Right hindlimb (tissue), 1 donor: Measurements from ENCODE around the gene TMEM42.
"Not testable (repeated sequence)": the region's sequence is repeated elsewhere in the genome, so short reads cannot be mapped to it uniquely, and the experiment has no call there.

Experiments
- DNase-seq: peaks from one replicate; pipeline ENCODE4 v3.0.0-alpha.2; 2018

The TMEM42 gene

GRCh38 chr3:44861412-44862225 is at the start of gene TMEM42:
TMEM42 (plus strand) TSS chr3:44861912; CDS start chr3:44861925, 13 bp downstream.
- peak; percentile 95 for DNase-seq

DNA sequence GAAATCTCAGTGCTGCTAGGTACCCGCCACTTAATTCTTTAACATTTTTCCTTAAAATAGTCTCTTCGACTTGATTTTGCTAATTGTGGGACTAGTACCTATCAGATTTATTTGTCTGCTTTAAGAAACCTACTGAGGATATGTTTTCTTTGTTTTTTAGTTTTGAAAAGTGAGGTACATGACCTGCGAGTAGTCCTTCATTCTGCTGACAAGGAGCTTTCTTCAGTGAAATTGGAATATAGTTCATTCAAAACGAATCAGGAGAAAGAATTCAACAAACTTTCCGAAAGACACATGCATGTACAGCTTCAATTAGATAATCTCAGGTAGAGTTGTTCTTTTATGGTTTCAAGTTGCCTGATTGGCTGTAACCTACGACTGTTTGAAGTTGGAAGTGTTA is 47.0 kb upstream of the TMEM42 start:
- no peak for DNase-seq

- DNase-seq: not testable (repeated sequence)
Measured at GRCh38 chr3:44816334-44816733, 45.4 kb upstream of the TMEM42 start.

DNA sequence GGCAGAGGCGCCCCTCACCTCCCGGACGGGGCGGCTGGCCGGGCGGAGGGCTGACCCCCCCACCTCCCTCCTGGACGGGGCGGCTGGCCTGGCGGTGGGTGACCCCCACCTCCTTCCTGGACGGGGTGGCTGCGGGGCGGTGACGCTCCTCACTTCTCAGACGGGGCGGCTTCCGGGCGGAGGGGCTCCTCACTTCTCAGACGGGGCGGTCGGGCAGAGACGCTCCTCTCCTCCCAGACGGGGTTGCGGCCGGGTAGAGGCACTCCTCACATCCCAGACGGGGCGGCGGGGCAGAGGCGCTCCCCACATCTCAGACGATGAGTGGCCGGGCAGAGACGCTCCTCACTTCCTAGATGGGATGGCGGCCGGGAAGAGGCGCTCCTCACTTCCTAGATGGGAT is 40.5 kb upstream of the TMEM42 start:
- not testable (repeated sequence) for DNase-seq

DNA sequence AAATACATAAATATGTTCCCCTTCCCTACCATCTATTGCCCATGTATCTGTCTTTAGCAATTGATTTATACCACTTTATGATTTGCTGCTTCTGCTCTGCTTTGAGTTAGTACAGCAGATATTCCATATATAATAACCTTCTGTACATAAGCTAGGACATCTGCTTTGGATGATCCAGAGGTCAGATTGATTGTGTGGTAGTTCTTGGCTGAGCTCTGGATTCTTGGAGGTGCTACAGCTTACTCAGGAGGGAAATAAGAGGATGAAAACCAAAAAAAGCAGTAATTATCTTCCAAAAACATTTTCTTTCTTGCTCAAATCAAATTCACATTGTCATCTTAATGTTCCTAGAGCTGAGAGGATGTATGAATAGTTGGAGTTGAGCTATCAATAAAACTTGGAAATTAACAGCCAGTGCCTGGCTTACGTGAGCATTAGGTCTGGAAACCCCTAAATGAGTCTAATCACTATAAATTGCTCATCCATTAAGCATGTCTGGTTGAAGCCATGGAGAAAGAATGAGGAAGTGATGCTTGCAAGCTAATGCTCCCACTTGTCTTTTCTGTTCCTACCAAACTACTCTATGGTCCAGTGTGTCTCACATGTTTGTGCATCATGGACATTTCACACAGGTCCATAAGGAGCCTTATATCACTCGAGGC is 36.3 kb upstream of the TMEM42 start:
- no peak for DNase-seq

DNA sequence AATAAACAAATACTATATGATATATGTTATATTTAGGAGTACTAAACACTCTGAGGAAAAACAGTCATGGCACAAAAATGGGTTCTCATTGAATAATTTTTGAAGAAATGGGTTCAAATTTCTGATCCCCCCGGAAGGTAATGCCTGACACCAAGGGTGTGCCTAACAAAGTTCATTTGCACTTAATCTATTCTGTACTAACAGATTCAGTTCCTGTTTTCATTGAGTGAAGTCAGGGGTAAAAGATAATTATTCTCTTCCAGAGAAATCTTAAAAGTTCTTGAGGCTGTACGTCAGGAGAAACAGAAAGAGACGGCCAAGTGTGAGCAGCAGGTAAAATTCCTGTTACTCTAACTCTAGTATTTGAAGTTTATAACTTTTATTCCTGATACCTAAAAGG is 34.5 kb upstream of the TMEM42 start:
- DNase-seq: no peak

- no peak for DNase-seq
Measured at GRCh38 chr3:44831232-44831631, 30.5 kb upstream of the TMEM42 start.

DNA sequence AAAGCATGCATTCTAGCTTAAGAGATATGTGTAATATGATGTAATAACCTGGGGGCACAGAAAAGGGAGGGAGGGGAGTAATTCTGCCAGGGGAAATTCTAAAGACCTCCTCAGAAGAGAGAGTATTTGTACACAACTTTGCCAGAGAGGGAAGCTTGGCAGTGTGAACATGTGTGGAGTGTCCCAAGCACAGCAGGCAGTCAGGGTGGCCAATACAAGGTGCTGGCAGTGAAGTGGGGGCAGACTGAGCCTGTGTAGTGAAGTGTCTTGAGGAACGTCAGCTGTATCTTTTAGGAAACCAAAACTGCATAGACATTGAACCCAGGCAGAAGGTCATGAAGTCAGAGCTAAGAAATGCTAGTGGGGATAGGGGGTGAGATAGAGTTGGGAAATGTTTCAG is 29.7 kb upstream of the TMEM42 start:
- DNase-seq: no peak

GRCh38 chr3:44832965-44833364 is 28.7 kb upstream of the TMEM42 start:
- DNase-seq: no peak

GRCh38 chr3:44833394-44833793 is 28.3 kb upstream of the TMEM42 start:
- no peak for DNase-seq

DNA sequence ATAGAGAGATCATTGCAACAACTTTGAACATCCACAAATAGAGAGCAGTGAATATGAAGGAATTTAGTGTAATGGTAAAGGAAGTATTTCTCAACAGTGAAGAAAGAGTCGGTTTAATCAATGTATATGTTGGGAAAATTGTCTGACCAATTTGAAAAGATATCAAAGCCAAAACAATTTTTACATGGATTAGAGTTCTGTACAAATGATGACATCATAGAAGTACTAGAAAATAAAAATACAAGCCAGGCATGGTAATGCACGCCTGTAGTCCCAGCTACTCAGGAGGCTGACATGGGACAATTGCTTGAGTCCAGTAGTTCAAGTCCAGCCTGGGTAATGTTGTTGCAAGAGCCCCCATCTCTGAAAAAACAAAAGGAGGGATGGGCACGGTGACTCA is 26.0 kb upstream of the TMEM42 start:
- no peak for DNase-seq

- no peak for DNase-seq
Measured at GRCh38 chr3:44842376-44842775, 19.3 kb upstream of the TMEM42 start.

DNA sequence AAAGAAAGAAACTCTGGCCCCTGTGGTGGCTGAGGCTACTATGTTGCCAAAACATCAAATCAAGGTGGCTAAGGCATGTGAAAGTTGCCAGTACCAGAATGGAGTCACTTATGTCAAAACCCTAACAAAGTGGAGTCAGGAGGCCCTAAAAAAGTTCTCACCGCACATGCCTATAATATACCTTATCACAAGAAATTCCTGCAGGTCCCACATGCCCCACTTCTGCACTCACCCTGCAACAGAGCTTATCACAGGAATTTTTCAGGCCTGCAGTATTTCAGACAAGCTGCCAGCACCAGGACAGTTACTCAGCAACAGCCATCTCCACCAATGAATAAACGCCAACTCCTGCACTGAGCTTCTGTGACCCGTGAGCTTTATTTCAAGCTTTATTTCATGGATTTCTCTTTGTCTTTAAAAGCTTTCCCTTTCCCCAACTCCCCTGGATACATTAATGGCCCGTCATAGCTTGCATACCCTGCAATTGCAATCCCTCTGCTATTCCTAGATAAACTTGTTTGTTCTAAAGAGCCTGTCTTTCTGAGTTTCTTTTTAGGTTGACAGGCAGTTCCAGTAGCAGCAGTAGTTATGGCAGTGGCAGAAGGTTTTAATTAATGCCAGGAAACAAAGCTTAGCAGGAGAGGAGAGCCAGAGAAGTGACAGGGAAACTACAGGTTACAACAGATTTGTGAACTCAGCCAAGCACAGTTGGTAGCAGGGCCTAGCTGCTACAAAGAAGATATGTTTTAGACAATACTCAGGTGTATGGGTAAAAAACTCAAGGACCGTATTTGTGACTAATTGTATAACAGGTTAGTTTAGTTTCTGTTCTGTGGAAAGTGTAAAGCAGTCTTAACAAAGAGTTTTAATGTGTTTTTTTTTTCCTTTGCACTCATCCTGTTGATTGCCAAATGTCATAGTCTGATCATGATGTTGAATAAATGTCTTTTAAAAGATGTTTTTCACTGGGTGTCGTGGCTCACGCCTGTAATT is 15.9 kb upstream of the TMEM42 start:
- no peak for DNase-seq

DNA sequence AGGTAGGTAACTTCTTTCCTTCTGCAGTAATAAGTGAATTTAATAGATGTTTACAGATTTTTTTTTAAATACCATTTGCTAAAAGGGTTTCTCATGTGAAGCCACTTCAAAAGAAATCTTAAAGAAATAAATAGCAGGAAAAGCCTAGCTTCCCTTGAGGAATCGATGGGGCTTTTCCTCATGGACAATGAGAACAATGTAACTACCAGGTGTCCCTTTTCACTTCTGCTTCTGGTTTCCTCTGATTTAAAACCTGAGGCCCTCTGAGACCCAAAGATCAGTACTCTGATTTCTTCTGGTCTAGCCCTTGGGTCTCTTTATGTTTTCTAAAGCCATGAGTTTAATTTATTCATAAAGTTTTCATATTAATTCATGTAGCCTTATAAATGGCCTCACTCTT is 13.1 kb upstream of the TMEM42 start:
- DNase-seq: no peak

- not testable (repeated sequence) for DNase-seq
Measured at GRCh38 chr3:44856663-44857062, 5.0 kb upstream of the TMEM42 start.

- DNase-seq: no peak
Measured at GRCh38 chr3:44860117-44860516, 1.6 kb upstream of the TMEM42 start.

- DNase-seq: no peak
Measured at GRCh38 chr3:44862226-44862637, 520 bp downstream of the TMEM42 start.

DNA sequence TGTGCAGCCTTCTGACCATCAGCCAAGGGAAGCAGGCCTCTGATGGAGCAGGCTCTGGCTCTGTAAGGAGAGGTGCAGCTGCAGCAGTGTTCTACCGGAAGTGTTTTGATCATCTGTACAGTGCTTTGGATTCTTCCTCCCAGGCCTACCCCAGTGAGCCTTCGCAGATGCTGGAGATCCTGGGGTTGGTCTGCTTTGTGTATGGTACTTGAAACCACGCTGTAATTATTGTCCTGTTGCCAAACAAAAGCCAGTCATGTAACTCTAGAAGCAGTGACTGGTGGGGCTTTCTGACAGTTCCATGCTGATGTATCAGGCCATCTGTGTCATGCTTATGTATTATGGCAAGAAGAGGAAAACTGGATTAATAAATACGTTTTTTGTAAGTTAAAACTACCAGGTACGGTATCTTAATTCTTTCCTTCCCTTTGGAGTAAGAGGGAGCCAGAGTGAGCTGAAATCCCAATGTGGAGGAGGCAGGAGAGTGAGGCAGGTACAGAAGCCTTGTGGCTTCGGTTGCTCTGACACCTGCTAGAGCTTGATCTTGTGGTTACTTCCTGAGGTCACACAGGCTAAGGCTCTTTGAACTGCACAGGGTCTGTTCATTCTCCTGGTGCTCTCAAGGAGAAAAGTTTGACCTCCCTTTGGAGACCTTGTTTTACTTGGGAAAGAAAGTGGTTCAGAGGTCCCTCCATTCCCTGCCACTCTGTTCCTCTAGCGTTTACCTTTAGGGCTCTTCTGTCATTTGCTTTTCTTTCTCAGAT is 3.7 kb downstream of the TMEM42 start:
- no peak for DNase-seq

DNA sequence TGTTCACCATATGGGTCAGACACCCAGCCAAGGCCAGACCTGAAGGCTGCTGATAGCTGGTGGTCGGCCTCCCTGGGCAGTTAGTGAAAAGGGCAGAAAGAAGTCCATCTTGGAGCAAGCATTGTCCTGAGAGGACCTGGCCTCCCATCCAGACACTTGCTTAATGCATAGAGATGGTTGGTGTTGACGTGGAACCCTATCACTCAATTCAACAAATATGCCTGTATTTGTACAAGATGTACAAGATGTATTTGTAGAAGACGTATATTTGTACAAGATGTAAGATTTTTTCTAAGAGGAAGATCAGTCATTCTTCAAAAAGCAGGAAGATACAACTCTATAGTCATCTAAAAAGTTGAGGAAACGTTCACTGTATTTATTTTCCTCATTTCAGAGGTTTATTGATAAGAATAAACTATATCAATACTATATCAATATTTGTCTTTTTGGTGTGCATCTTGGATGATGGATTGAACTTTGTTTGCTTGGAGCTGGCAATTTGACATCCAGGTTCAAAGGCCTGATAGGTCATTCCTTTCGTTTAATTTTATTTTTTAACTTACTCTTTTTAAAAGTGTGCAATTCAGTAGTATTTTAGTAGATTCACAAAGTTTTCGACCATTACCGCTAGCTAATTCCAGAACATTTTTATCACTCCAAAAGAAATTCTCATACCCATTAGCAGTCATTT is 5.9 kb downstream of the TMEM42 start:
- DNase-seq: no peak

GRCh38 chr3:44870375-44871061 is 8.8 kb downstream of the TMEM42 start:
- DNase-seq: no peak

DNA sequence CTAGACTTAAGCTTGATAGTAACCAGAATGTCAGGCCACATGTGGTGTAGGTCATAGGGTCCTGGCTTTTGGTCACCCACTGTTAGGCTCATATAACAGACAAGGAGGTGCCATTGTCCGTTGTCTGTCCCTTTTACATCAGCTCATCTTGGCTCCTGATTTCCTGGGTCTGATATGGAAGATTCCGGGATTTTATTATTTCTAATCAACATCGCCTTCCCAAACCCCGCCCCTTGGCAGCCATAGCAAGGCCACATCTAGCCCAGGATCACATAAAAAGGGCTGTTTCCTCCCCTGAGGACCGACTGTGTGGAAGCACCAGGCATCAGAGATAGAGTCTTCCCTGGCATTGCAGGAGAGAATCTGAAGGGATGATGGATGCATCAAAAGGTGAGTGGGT is 12.6 kb downstream of the TMEM42 start, which contains the start of gene TGM4:
TSS of gene TGM4 (plus strand) at position 301 of the 400 bp plus-strand sequence. CDS start at position 372, 71 bp downstream.
- DNase-seq: no peak
